ENCODE measurements around the gene RGS1.

The RGS1 gene

GRCh38 chr1:192554904-192555303 lies 20.7 kb upstream of the RGS1 start:
- no peak for DNase-seq (ENCODE audit: low read depth)

- no peak for DNase-seq (ENCODE audit: low read depth)
Observed at GRCh38 chr1:192555399-192555798, 20.2 kb upstream of the RGS1 start.

GRCh38 chr1:192557841-192558595 lies 17.6 kb upstream of the RGS1 start:
- DNase-seq (ENCODE audit: low read depth) = no peak

- DNase-seq (ENCODE audit: low read depth) = no peak
Observed at GRCh38 chr1:192559115-192560006, 16.2 kb upstream of the RGS1 start.

- no peak for DNase-seq (ENCODE audit: low read depth)
Observed at GRCh38 chr1:192561301-192561700, 14.3 kb upstream of the RGS1 start.

GRCh38 chr1:192563129-192563528 lies 12.4 kb upstream of the RGS1 start:
- no peak for DNase-seq (ENCODE audit: low read depth)

GRCh38 chr1:192564099-192564498 lies 11.5 kb upstream of the RGS1 start:
- no peak for DNase-seq (ENCODE audit: low read depth)

GRCh38 chr1:192565946-192566345 lies 9.6 kb upstream of the RGS1 start:
- DNase-seq (ENCODE audit: low read depth) = no peak

- no peak for DNase-seq (ENCODE audit: low read depth)
Observed at GRCh38 chr1:192566657-192567056, 8.9 kb upstream of the RGS1 start.

- DNase-seq (ENCODE audit: low read depth) = no peak
Observed at GRCh38 chr1:192568063-192568462, 7.5 kb upstream of the RGS1 start.

- no peak for DNase-seq (ENCODE audit: low read depth)
Observed at GRCh38 chr1:192571668-192572067, 3.9 kb upstream of the RGS1 start.

GRCh38 chr1:192573499-192573898 lies 2.1 kb upstream of the RGS1 start:
- no peak for DNase-seq (ENCODE audit: low read depth)

- DNase-seq (ENCODE audit: low read depth) = no peak
Observed at GRCh38 chr1:192574073-192574472, 1.5 kb upstream of the RGS1 start.

GRCh38 chr1:192576190-192577144 lies 894 bp downstream of the RGS1 start:
- DNase-seq (ENCODE audit: low read depth) = no peak

- no peak for DNase-seq (ENCODE audit: low read depth)
Observed at GRCh38 chr1:192577145-192578140, 1.9 kb downstream of the RGS1 start.

- DNase-seq (ENCODE audit: low read depth) = no peak
Observed at GRCh38 chr1:192578144-192578909, 2.8 kb downstream of the RGS1 start.

GRCh38 chr1:192579010-192579738 lies 3.6 kb downstream of the RGS1 start:
- no peak for DNase-seq (ENCODE audit: low read depth)

GRCh38 chr1:192580351-192580962 lies 4.9 kb downstream of the RGS1 start:
- no peak for DNase-seq (ENCODE audit: low read depth)
